Endodermal cell (in vitro differentiated cells): ENCODE measurements around the gene KCNJ10. TPM values are rescaled to one million over a fixed set of nuclear protein-coding genes. Genes with fewer than 3 reads are reported as not detected.

ENCODE experiments used
- DNase-seq: peaks from one replicate; pipeline ENCODE4 v3.0.0-alpha.2; 2017
- H3K27ac ChIP-seq: 2 replicates; pipeline ENCODE4 v1.5.1; 2013; ENCODE audit warnings: mild to moderate bottlenecking, low read depth, low read length, moderate library complexity
- H3K27me3 ChIP-seq: 2 replicates; pipeline ENCODE4 v1.6.1; 2013; ENCODE audit warnings: mild to moderate bottlenecking, low read length, moderate library complexity; ENCODE audit not compliant: insufficient read depth, control insufficient read depth, poor library complexity, severe bottlenecking
- H3K36me3 ChIP-seq: 2 replicates; pipeline ENCODE4 v1.7.0; 2013; ENCODE audit warnings: mild to moderate bottlenecking, low read length, moderate library complexity; ENCODE audit not compliant: control insufficient read depth, insufficient read depth
- H3K4me1 ChIP-seq: one replicate; pipeline ENCODE4 v1.7.0; 2013; ENCODE audit warnings: low read length; ENCODE audit not compliant: control insufficient read depth, insufficient read depth
- H3K4me3 ChIP-seq: 2 replicates; pipeline ENCODE4 v1.5.1; 2013; ENCODE audit warnings: mild to moderate bottlenecking, low read length, moderate library complexity
- H3K9ac ChIP-seq: 2 replicates; pipeline ENCODE4 v1.6.1; 2013; ENCODE audit warnings: mild to moderate bottlenecking, low read length, moderate library complexity; ENCODE audit not compliant: poor library complexity, severe bottlenecking; ENCODE audit errors: extremely low read depth
- H3K9me3 ChIP-seq: 2 replicates; pipeline ENCODE4 v1.6.1; 2013; ENCODE audit warnings: mild to moderate bottlenecking, low read length, moderate library complexity; ENCODE audit not compliant: control insufficient read depth
- H3K27ac Mint-ChIP-seq: 2 replicates; pipeline ENCODE4 v1.8.0; 2020; ENCODE audit warnings: mixed read lengths
- H3K27me3 Mint-ChIP-seq: 2 replicates; pipeline ENCODE4 v1.8.0; 2021; ENCODE audit warnings: mild to moderate bottlenecking, mixed read lengths; ENCODE audit not compliant: insufficient read depth
- H3K36me3 Mint-ChIP-seq: 2 replicates; pipeline ENCODE4 v1.8.0; 2020; ENCODE audit warnings: low read depth, mixed read lengths
- H3K4me1 Mint-ChIP-seq: 2 replicates; pipeline ENCODE4 v1.8.0; 2020; ENCODE audit warnings: mixed read lengths
- H3K4me3 Mint-ChIP-seq: 2 replicates; pipeline ENCODE4 v1.8.0; 2020; ENCODE audit warnings: mild to moderate bottlenecking, moderate library complexity, mixed read lengths
- H3K9me3 Mint-ChIP-seq: 2 replicates; pipeline ENCODE4 v1.8.0; 2020; ENCODE audit warnings: mild to moderate bottlenecking, mixed read lengths
- CTCF ChIP-seq: fragments of 200-600 bp; sonication (generic); conservative IDR thresholded peaks from 2 replicates; pipeline ENCODE4 v1.5.0; 2021; ENCODE audit warnings: antibody characterized with exemption, mild to moderate bottlenecking
- WGBS, 2 experiments: methylation state at CpG; one replicate each; pipeline versions ENCODE4 v1.1.5 to v1.1.7; 2013; ENCODE audit warnings: missing lambda C conversion rate in 2 of 2, mixed read lengths in 1 of 2; ENCODE audit not compliant: insufficient coverage in 1 of 2, insufficient read length in 1 of 2; 5-methylcytosine and 5-hydroxymethylcytosine counted together
- total RNA-seq, 2 donors: library from RNA; stranded (reverse); fragmentation: NEBNext Ultra II Directional in 1 of 2; extraction: Animal tissue kit (Norgen Biotek cat#: 25700) in 1 of 2; gene quantifications; 2 replicates in 1 of 2; 3 replicates in 1 of 2; pipeline ENCODE4 v1.2.1, GENCODE V29; 2021

Gene KCNJ10
- total RNA-seq, 2 donors from 2014 or later, result 0.26 TPM; not detected in 1

- H3K36me3 Mint-ChIP-seq, result no peaks in the 10 kb centered on the region
- no peak overlapping the region for H3K27ac Mint-ChIP-seq
- Histone ChIP-seq H3K9me3 (no peaks in the 10 kb centered on the region), H3K27ac (no peak overlapping the region), H3K27me3 (peaks cover 9% of the 10 kb centered on the region), H3K36me3 (no peaks in the 10 kb centered on the region), H3K9ac (no peak overlapping the region), H3K4me3 (no peak overlapping the region), H3K4me1 (peaks cover 3% of the 10 kb centered on the region)
- H3K9me3 Mint-ChIP-seq, result no peaks in the 10 kb centered on the region
- H3K4me1 Mint-ChIP-seq, result no peaks in the 10 kb centered on the region
- H3K4me3 Mint-ChIP-seq, result no peak overlapping the region
- 82% methylated on average over 2 of the region's 2 CpGs; no CpG with 5 or more reads in 1 of the 2 experiments for WGBS, 2 experiments
- H3K27me3 Mint-ChIP-seq, result peaks cover 17% of the 10 kb centered on the region
- TF ChIP-seq CTCF, result no peak
- DNase-seq, result no peak
These were observed 45.6 kb downstream of the KCNJ10 start for GRCh38 chr1:160024195-160024905.

DNA sequence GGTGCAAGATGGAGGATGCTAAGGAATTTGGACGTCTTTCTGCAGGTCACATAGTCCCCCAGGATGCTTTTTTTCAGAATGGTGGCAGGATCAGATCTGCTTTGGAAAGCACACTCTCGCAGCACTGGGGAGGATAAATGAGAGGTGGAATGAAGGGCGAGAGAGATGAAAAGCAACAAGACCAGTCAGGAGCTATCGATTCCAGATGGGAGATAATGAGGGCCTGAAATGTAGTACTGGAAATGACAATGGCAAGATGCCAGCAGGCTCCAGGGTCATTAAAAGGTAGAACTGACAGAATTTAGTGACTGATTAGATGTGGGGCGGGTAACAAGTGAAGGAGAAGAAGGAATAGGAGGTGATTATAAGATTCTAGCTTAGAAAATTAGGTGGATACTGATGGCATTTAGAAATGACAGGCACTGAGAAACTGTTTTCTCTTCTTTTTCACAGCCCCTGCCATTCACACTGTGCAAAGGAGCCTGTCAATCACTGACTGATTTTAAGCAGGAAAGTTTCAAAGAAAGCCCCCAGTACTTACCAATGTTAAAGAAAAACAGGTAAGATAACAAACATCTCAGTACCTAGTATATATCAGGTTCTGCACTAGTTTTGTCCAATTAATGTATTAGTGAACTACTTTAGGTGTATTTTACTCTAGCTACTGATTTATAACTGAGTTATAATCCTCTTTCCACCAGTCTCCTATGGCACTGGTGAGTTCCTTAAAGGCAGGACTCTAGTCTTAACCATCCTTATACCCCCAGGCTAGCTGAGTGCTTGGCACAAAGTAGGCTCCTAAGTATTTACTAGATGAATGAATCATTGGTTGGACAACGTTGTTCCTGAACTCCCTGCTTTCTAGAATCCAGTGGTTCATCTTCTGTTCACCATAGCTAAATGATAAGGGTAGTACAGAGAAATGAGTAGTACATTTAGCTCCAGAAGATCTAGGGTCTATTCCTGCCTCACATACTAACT lies 47.3 kb downstream of the KCNJ10 start:
- no peak for TF ChIP-seq CTCF
- Histone ChIP-seq H3K36me3 (no peaks in the 10 kb centered on the region), H3K27ac (no peak overlapping the region), H3K9me3 (no peaks in the 10 kb centered on the region), H3K27me3 (peaks cover 9% of the 10 kb centered on the region), H3K4me1 (peaks cover 6% of the 10 kb centered on the region), H3K4me3 (no peak overlapping the region), H3K9ac (no peak overlapping the region)
- WGBS, 2 experiments, result 81 to 96% methylated on average over 5 to 6 of the region's 6 CpGs
- Mint-ChIP-seq H3K4me1 (no peaks in the 10 kb centered on the region), H3K27me3 (peaks cover 20% of the 10 kb centered on the region), H3K27ac (no peak overlapping the region), H3K9me3 (no peaks in the 10 kb centered on the region), H3K36me3 (no peaks in the 10 kb centered on the region), H3K4me3 (no peak overlapping the region)
- DNase-seq, result no peak

- TF ChIP-seq CTCF, result no peak
- Histone ChIP-seq H3K36me3 (no peaks in the 10 kb centered on the region), H3K9ac (no peak overlapping the region), H3K4me3 (no peak overlapping the region), H3K4me1 (peaks cover 6% of the 10 kb centered on the region), H3K27me3 (peaks cover 9% of the 10 kb centered on the region), H3K9me3 (no peaks in the 10 kb centered on the region), H3K27ac (no peak overlapping the region)
- no peak for DNase-seq
- H3K9me3 Mint-ChIP-seq, result no peaks in the 10 kb centered on the region
- no peaks in the 10 kb centered on the region for H3K36me3 Mint-ChIP-seq
- H3K4me1 Mint-ChIP-seq, result no peaks in the 10 kb centered on the region
- H3K27ac Mint-ChIP-seq, result no peak overlapping the region
- no peak overlapping the region for H3K4me3 Mint-ChIP-seq
- H3K27me3 Mint-ChIP-seq, result peaks cover 21% of the 10 kb centered on the region
- WGBS, 2 experiments, result 81 to 90% methylated on average over 4 of the region's 5 CpGs
These were observed 48.4 kb downstream of the KCNJ10 start for GRCh38 chr1:160021376-160022074.
